GM21447 (cell line): ENCODE results near the gene LIX1L.

Source experiments
- ATAC-seq: cut with Tn5 transposase; IDR thresholded peaks from one replicate; pipeline ENCODE4 v1.9.1; 2021; ENCODE audit not compliant: unreplicated experiment

The LIX1L gene

DNA sequence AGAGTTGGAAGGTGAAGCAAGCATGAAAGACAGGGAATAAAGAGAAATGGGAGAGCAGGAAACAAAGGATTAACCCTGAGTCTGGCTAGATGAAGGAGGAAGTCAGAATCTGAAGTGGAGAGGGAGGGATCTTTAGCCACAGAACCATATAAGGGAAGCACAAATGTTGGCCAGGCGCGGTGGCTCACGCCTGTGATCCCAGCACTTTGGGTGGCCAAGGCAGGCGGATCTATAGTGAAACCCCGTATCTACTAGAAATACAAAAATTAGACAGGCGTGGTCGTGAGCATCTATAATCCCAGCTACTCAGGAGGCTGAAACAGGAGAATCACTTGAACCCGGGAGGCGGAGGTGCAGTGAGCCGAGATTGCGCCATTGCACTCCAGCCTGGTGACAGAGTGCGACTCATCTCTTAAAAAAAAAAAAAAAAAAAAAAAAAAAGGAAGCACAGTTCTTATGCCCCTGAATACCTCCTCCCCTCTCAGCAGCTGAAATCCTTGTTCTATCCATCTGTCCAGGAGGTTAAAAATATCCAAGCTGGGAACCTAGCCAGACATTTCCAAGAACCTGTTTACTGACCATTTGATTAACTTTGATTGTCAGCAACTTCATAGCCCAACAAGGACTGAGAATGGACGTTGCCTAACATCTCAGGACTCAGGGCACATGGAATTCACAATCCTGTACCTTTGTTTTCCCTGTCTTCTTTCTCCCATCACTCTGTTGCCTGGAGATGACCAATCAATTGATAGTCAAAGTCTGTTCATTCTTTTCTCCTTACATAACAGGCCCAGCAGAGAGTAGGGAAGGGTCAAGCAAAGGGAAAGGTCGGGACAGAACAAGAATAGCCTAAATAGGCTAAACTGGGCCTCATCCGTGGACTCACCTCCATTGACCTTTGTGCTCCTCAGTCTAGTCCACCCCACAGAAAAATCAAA, 28.0 kb upstream of the LIX1L start:
- no peak for ATAC-seq

DNA sequence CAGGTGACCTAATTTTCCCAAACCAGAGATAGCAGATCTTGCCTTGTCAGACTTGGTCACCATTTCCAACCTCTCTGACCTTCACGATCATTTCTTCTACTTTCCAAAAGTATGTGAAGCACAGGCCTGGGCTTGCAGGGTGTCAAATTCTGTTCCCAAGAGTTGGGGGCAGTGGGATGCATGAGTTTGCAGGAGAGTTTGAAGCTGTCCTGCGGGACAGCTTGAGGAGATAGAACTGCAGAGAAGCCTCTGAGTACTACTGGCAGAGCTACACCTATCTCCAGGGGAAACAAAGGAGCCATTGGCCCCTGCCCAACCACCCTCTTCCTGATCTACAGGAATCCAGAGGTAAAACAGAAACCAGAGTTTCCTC, 27.3 kb upstream of the LIX1L start:
- no peak for ATAC-seq

DNA sequence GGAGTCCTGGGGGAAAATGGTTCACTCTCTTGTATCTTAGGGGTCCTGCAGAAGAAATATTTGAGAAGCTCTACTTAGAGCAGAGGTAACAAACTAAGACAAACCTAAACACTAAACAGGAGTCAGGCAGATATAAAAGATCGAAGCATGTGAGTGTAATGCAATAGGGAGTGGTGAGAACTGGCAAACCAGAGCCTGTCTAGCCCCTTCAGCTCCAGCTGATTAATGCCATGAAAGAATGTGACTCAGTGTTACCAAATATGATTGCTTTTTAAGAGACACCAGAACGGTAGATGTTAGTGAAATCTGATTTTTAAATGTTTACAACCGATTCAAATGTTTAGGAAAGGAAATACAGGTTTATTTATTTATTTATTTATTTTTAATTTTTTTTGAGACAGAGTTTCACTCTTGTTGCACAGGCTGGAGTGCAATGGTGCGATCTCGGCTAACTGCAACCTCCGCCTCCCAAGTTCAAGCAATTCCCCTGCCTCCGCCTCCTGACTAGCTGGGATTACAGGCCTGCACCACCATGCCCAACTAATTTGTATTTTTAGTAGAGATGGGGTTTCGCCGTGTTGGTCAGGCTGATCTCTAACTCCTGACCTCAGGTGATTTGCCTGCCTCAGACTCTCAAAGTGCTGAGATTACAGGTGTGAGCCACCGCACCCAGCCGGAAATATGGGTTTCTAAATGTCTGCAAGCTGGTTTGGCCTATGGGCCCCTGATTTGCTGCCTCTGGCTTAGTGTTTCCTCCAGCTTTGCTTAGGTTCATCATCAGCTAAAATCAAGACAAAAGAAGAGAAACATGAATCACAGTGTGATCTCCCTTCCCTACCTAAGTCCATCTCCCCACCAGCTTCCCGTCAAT, 26.4 kb upstream of the LIX1L start:
- no peak for ATAC-seq

DNA sequence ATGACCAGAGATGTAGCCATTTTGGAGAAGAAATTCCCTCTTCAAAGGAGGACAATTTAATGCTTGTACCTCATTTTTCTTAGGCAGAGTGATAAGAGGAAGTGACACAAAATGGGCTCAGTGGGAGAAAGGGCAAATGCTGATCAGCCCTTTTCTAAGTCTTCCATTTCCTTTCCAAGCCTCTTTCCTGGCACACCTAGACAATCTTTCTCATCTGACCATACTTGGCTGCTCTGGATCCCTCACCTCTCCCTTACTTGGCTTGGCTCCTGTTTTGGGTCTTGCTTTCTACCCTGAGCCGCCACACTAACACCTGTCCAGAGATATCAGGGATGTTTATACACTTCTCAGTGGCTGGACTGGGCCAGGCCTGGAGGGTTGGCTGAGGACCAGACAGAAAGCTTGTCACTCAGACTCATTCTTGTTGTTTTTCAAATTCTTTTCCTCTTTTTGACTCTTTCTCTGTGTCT, 25.4 kb upstream of the LIX1L start:
- no peak for ATAC-seq

DNA sequence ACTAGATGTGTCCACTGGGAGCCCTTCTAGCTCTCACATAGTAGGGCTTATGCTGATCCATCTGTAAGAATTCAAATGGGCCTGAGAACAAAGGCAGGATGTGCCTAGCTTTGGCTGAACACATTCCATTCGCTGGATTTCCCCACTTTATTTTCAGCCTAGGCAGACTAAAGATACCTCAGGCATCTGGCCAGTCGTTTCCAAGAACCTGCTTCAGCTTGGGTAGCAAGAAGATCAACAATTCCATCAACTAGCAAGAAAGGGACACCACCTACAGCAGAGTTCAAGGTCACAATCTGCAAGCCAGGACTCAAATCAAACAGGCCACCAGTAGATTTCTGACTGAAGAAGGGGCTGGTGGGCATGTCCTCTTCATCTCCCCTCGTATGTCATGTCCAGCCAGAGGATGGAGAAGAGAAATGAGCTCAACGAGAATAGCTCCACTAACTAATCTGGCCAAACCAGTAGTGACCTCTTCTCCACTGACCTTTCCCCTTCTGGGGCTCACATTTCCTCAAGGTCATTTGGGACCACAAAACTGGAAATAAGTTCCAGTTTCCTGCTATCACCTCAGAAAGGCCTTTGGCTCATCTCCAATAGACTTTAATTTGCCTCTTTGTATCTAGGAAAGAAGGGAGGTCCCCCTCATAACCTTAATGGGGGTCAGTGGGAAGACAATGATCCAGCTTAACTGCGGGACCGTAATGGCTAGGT, 24.4 kb upstream of the LIX1L start:
- ATAC-seq, result no peak

DNA sequence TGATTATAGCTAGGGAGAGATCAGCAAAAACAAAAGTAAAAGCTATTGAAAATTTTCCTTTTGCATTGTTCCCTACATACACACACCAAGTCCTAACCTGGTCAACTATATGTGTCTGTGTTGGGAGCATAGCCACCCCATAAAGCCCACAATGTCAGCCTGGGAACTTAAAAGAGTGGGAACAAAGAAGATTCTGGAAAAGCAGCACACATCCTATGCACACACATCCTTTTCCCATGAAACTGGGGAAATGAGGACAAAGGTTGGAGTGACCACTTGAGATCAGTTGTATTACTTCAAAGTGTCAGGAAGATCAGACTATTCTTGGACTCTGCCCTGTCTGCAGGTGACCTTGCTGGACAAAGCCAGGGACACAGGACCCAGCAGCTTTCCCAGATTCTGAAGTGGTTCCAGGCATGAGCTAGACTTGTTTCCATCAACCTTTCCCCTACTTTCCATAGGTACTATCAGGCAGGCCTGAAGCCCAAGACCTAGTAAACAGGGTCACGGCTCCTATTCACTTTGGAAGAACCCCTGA, 22.7 kb upstream of the LIX1L start:
- ATAC-seq, result no peak

DNA sequence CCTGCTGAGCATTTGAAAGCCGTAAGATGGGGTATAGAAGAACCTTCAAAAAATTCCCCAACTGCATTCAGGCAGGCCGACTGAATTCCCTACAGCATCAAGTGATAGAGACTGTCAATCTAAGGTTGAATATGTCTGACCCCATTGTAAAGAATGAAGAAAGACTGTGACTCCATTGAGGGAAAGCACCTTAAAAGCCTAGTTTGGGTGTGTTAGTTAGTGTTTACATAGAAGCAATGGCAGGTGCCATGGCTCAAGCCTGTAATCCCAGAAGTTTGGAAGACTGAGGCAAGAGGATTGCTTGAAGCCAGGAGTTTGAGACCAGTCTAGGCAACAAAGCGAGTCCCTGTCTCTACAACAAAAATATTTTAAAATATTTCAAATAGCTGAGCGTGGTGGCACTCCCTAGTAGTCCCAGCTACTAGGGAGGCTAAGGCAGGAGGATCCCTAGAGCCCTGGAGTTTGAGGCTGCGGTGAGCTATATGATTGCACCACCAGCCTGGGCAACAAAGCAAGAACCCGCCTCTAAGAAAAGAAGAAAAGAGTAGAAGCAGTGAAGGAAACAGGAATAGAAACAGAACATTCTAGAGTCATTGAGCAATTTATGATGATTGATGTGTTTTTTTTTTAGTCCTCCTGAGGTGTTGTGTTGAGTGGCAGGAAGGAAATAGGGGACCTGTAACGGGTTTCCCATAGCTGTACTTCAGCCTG, 22.1 kb upstream of the LIX1L start:
- ATAC-seq, result peak; percentile 9

DNA sequence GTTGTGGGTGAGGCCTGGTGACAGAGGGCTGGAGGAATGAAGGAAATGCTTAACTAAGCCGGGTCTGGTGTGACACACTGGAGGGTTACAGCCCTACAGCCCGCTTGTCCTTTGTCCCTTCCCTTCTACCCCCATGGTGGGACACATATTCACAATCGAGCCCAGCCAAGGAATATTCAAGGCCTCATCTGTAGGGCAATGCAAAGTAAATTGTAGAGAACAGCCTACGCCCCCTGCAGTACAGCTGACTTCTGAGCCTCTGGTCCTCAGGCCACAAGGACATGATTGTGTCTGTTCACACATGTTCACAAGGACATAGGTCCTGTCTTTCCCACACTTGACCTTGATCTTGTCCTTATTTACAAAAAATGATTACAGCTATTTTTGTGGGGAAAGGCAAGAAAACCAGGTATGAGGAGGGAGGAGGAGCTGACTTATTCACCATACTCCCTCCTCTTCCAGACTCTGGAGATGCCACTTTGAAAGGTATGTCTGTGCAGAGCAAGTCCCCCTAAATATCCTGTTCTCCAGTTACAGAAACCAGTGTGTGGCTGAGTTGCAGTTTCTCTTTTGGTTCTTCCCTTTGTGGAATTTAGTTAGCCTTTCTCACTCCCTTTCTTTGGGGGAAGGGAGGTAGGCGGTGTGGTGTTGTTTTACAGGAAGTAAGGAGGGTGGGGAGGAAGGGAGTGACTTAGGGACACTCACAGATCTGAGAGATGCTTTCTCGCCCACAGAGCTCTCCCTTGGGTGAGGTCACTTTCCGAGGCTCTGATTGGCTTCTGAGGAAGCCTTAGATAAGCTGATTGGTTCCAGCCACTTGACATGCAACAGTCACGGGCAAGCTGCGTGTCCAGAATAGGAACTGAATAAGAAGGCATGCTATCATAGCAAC, 21.3 kb upstream of the LIX1L start:
- ATAC-seq, result peak; percentile 87

DNA sequence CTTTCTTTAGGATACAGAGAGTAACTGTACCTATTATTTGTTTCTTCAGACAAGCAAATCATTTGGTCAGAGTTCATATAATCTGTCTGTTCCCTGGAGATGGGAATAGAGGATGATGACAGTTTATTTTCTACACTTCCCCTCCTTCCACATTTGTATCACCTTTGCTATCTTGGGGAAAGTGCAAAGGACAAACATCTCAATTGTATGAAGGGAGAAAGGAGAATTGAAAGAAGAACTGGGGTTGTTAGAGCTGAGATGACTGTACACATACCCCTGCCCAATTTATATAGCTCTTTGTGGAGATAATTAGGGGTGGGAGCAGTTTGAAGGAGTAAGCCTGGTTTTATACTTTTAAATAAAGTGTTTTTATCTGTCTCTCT, 20.6 kb upstream of the LIX1L start:
- ATAC-seq, result no peak

DNA sequence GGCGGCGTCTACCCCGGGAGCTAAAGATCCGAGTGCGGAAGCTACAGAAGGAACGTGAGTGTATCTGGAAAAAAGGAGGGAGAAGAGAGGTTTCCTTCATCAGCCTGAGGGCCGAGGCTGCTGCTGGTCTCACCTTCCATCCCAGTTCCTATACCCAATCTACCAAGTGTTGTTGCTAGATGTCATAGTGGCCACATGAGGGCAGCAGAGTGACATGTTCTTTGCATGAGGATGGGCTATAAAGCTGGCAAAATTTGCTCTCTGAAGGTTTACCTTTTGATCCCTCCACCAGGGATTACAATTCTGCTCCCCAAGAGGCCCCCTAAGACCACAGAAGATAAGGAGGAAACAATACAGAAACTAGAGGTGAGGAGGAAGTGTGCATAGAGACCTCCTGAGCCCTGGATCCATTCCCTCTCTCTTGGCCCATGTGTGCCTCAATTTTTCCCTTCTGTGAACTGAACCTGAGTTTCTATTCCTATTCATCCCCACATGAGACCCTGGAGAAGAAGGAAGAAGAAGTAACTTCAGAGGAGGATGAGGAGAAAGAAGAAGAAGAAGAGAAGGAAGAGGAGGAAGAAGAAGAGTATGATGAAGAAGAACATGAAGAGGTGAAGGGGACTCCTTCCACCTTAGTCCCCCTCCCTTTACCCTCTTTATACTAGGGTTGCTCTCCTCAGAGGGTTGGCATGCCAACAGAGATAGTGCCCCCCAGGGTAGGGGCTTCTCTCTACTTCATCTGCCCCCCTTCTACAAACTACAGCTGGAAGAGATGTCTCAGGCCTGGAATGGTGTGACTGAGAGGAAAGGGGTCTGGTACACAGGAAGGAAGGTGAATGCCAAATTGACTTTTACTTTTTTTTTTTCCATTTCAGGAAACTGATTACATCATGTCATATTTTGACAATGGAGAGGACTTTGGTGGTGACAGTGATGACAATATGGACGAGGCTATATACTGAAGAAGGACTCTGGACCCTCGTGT, 20.0 kb upstream of the LIX1L start:
- no peak for ATAC-seq

DNA sequence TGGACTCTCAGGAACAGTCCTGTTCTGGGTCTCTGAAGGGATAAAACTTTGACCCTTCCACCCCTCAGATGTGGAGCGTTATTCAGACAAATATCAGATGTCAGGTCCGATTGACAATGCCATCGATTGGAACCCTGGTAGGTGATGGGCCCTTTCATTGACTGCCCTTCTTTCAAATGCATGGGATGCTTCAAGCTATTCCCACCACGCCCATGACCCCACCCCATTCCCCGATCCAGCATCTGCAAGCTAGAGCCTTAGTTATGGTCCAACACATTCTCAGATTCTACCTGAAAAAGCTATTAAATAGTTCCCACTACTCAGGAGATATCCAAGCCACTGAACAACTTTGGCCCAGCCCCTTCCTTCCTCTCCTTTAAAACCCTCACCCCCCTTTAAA, 19.2 kb upstream of the LIX1L start:
- no peak for ATAC-seq

DNA sequence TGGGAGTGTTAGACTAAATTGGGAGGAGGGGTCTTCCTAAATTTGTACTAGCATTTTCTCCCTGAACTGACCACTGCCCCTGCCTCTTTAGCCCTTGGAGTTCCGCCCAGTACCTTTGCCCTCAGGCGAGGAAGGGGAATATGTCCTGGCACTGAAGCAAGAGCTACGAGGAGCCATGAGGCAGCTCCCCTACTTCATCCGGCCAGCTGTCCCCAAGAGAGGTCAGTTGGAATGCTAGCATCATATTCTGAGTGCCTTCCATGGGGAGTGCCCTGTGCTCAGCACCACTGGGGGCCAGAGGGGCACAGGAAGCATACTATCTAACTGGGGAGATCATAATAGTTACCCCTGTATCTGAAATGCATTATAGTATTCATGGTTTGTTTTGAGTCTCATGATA, 17.4 kb upstream of the LIX1L start:
- ATAC-seq, result no peak

DNA sequence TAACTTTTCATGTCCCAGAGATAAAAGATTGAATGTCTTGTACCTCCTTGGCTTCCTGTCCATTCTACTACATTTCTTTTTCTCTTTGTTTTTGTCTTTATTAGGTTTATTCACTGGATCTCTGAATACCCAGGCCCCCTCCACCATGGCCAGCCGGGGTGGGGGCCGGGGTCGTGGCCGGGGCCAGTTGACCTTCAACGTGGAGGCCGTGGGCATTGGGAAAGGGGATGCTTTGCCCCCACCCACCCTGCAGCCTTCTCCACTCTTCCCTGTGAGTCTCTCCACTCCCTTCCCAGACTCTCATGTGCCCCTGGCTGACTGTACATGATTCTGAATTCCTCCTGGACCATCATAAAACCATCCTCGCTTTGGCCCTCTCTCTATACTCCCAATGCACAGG, 16.9 kb upstream of the LIX1L start:
- no peak for ATAC-seq

DNA sequence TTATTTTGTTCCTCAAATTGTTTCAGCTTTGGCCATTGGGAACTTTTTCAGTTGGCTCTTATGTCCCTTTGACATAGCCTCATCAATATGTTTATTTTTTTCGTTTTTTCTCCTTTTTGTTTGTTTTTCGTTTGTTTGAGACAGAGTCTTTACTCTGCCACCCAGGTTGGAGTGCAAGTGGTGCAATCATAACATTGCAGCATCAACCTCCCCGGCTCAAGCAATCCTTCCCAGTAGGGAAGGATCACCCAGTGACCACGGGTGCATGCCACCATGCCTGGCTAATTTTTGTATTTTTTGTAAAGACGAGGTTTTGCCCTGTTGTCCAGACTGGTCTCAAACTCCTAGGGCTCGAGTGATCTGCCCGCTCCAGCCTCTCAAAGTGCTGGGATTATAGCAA, 14.8 kb upstream of the LIX1L start:
- no peak for ATAC-seq

DNA sequence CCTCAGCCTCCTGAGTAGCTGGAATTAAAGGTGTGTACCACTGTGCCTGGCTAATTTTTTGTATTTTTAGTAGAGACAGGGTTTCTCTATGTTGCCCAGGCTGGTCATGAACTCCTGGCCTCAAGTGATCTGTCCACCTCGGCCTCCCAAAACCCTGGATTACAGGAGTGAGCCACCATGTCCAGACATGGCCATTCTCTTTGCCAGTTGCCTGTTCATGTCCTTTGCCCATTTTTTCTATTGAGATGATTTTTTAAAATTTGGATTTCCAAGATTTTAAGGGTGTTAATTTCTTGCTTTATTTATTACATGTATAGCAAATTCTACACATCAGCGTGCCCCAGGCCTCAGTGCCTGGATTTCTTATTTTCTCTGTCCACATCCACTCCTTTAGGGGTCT, 9.5 kb upstream of the LIX1L start:
- ATAC-seq, result no peak

DNA sequence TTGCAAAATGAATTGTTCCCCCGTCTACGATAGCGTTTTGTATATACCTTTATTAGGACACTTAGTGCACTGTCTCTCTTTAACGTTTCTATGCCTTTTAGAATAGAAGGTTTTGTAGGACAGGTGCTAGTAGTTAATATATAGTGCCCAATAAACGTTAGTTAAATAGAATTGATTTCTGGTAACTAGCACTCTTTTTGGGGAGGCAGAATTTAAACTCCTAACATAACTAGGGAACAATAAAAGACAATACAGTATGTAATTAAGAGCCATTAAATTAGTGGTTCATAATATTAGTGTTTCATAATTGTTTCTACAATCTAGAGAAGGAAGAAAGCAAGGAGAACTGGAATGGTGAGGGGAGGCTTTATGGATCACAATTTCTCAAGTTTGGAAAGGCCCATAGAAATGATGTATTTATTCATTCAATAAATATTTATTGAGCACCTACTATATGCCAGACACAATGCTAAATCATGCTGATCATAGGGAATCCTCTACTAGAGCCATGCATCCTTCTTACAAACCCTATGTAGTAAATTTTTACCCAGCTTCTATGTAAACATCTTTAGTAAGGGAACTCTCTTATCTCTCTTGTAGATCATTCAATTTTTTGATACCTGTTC, 7.4 kb upstream of the LIX1L start:
- no peak for ATAC-seq

DNA sequence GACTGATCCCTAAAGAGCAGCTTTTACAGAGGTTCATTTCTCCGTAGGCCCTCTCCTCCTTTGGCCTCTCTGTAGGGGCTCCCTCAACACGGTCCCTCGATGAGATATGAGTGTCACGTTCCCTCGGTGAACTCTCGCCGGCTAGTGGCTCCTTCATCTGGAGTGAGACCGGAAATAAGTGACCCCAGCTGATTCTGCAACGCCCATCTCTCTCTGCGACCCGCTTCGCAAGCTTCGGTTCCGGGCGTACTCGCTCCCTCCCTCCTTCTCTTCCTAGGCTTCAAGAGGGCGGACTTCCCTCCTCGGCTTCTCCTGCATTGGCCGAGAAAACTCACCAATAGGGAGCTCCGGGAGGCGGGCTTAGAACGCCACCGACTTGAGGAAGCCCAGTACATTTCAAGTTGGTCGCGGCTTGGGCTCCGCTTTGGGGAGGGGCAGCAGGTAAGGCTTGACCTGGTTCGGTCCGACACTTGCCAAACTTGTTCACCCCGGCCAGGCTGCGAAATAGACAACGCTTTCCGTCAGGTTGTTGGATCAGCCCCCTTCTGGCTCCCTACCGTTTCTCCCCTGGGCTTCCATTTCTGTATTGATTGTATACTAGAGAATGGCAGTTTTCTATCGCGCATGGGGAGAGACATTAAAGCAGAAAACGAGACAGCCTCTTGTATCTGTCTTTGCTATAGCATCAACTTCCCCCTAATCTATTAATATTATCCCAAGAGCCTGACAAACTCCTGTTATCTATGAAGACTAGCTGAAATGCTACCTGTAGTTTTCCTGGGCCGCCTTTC, 6.7 kb upstream of the LIX1L start, which contains the start of the genes ANKRD34A and POLR3GL:
Gene ANKRD34A (minus strand): TSS at position 248 of the 791 bp plus-strand sequence. CDS start 2,816 bp downstream, outside the sequence.
Gene POLR3GL (plus strand): TSS at position 363 of the 791 bp plus-strand sequence. CDS start 10,176 bp downstream, outside the sequence.
- peak; percentile 83 for ATAC-seq
